Measurements from ENCODE around the gene KRT86. TPM values are rescaled to one million over a fixed set of nuclear protein-coding genes. Genes with fewer than 3 reads are reported as not detected.

KRT86 gene
- total and polyA plus RNA-seq, 2 of the 8 experiments (the other 6 are each of a cell fraction or from before 2014, with no cell fraction given): 0.12 TPM; not detected in 1

GRCh38 chr12:52334185-52334584 lies 59.7 kb downstream of the KRT86 start:
- no peak overlapping the region for H4K5ac ChIP-seq (ENCODE audit: insufficient read length, low read depth, low read length)
- 84% methylated on average over 3 of the region's 3 CpGs; no CpG with 5 or more reads in 1 of the 2 experiments for WGBS, 2 experiments (ENCODE audit: extremely low coverage in 1 of 2, insufficient coverage in 1 of 2, insufficient read length in 1 of 2, insufficient replicate concordance in 2 of 2, low coverage in 1 of 2, low lambda C conversion rate in 2 of 2, missing lambda C conversion rate in 1 of 2)
- H3K23me2 ChIP-seq (ENCODE audit: low read depth, low read length): no peaks in the 10 kb centered on the region
- no peak overlapping the region for H2BK12ac ChIP-seq (ENCODE audit: low read depth, low read length)
- H3K4me1 ChIP-seq (replicated peaks in 1 of 4; ENCODE audit: control insufficient read depth in 3 of 4, insufficient read depth in 4 of 4, low read length in 3 of 4): peaks cover 0 to 3% (median 0%) of the 10 kb centered on the region in 4 experiments; a peak in 1 of 7 replicates
- no peak overlapping the region for H2BK15ac ChIP-seq (ENCODE audit: low read length)
- no peaks in the 10 kb centered on the region for H3K79me1 ChIP-seq (ENCODE audit: low read depth, low read length)
- H3K14ac ChIP-seq (ENCODE audit: insufficient read length): no peak overlapping the region
- H4K8ac ChIP-seq (ENCODE audit: extremely low read depth, insufficient read depth, low read length): no peak overlapping the region
- no peak overlapping the region for H2BK120ac ChIP-seq (replicated peaks; ENCODE audit: low read depth, low read length)
- H4K91ac ChIP-seq (replicated peaks; ENCODE audit: insufficient read length, low read length): no peak overlapping the region
- no peak overlapping the region for H2BK20ac ChIP-seq (ENCODE audit: low read length)
- no peak overlapping the region for H2AK5ac ChIP-seq (ENCODE audit: low read depth, low read length)
- H3K79me2 ChIP-seq (ENCODE audit: control insufficient read depth in 1 of 2, insufficient read depth in 2 of 2, low read length in 2 of 2): no peaks in the 10 kb centered on the region
- H3K9me3 ChIP-seq (ENCODE audit: insufficient read depth in 2 of 2, low read depth in 1 of 2, low read length in 1 of 2): no peaks in the 10 kb centered on the region
- no peak overlapping the region for H3K18ac ChIP-seq (ENCODE audit: extremely low read depth, low read length)
- no peak overlapping the region for H3K4me2 ChIP-seq (ENCODE audit: insufficient read depth in 1 of 2, low read depth in 2 of 2, low read length in 2 of 2)
- no peak for TF ChIP-seq E2F6 (IDR thresholded peaks at IDR 0.05)
- TF ChIP-seq MAFK (IDR thresholded peaks at IDR 0.05; ENCODE audit: low read depth, low read length): peak; percentile 27; the same call in 1 of the 2 replicates
- H3K56ac ChIP-seq (replicated peaks; ENCODE audit: insufficient read length, low read depth, low read length): no peak overlapping the region
- FAIRE-seq (no peak), DNase-seq (ENCODE audit: low read depth in 1 of 2, low spot score in 2 of 2) (no peak)
- H2AFZ ChIP-seq (ENCODE audit: low read length): no peak overlapping the region
- H3K23ac ChIP-seq (ENCODE audit: insufficient read length): no peak overlapping the region
- H3K4me3 ChIP-seq (ENCODE audit: extremely low read depth in 1 of 4, insufficient read depth in 2 of 4, low read depth in 3 of 4, low read length in 4 of 4): no peak overlapping the region
- no peak overlapping the region for H3K27ac ChIP-seq (ENCODE audit: low read depth, low read length)
- no peak overlapping the region for H3K4ac ChIP-seq (replicated peaks; ENCODE audit: insufficient read length, low read depth, low read length)
- POLR2A ChIA-PET (ENCODE audit: partially characterized antibody): no interaction called here
- CTCF ChIA-PET (ENCODE audit: partially characterized antibody): interaction anchor here (0.7 to 3.9 kb wide), 5 partner anchors 9 to 546 kb away, joined by 3 to 14 read pairs (median 4); partner anchors contain the start of gene KRT73
- no peak overlapping the region for H2BK5ac ChIP-seq (ENCODE audit: low read depth, low read length)
- H3K36me3 ChIP-seq (ENCODE audit: control insufficient read depth in 2 of 4, insufficient read depth in 4 of 4, low read length in 3 of 4): no peaks in the 10 kb centered on the region
- no peaks in the 10 kb centered on the region for H3K27me3 ChIP-seq (replicated peaks in 1 of 4; ENCODE audit: control insufficient read depth in 3 of 4, extremely low read depth in 1 of 4, insufficient read depth in 3 of 4, low read length in 3 of 4)
- H3K9ac ChIP-seq (replicated peaks in 1 of 4; ENCODE audit: extremely low read depth in 1 of 4, low read depth in 3 of 4, low read length in 3 of 4): no peak overlapping the region
- no peaks in the 10 kb centered on the region for H4K20me1 ChIP-seq (replicated peaks in 1 of 2; ENCODE audit: control insufficient read depth in 1 of 2, insufficient read depth in 2 of 2, low read length in 2 of 2)
